ENCODE measurements around the gene KMO. TPM values are rescaled to one million over a fixed set of nuclear protein-coding genes. Genes with fewer than 3 reads are reported as not detected.

KMO gene
- polyA plus RNA-seq, 3 donors, result 0.05 to 1.0 (median 0.61) TPM

DNA sequence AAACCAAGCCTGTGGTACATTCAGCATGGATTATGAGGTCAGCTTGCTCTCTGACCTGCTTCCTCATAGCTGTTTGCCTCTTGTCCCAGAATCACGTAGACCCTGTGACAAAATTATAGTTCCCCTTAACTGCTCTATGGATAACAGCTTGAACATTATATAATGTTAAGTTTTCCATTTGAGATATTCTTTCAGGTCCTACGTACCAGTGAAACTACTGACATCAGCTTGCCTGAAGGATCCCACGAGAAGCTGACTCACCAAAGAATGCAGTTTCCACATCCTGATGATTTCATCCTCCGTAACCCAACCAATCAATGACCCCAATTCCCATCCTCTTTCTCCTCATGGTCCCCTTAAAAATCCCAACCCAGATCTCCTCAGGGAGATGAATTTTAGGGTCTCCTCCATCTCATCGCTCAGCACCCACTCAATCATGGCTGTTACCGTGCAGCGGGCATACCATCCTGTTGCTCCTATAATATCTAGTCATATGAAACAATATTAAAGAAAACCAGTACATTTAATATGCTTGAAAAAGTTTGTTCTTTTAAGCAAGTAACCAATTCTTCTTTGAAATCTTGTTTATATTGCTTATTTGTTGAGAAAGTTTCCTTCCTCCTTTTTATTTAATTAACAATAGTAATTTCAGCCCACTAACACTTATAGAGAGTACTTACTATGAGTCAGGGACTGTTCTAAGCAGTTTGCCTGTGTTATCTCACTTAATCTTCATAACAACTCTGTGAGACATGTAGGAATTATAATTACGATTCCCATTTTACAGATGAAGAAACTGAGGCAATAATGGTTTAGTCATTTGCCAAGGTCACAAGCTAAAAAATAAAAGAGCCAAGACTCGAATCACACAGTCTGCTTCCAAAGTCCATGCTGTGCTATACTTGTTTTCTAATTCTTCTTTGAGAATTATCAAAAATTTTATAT lies 80.6 kb downstream of the KMO start:
- WGBS, 3 donors, result 61 to 83% (median 64%) methylated on average over 9 of the region's 9 CpGs
- no peak overlapping the region for H3K27ac ChIP-seq (ENCODE audit: low read depth, low read length)

DNA sequence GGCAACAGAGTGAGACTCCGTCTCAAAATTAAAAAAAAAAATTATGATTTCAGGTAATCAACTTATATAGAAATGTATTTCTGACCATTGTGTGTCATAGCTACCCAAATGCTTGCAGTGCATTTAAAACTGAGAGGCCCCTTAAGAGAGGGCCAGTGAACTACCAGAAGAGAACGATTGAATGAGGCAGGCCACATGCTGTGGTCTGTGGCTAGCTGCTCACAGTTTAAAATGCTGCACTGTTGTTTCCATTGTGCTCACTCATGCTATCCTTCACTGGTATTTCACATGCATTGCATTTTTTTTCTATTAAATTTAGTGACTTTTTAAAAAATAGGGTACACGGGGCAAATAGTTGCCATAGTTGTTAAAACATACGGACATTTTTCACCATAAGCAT lies 82.0 kb downstream of the KMO start:
- no peak overlapping the region for H3K27ac ChIP-seq (ENCODE audit: low read depth, low read length)
- 89 to 92% (median 91%) methylated on average over 4 of the region's 4 CpGs for WGBS, 3 donors

DNA sequence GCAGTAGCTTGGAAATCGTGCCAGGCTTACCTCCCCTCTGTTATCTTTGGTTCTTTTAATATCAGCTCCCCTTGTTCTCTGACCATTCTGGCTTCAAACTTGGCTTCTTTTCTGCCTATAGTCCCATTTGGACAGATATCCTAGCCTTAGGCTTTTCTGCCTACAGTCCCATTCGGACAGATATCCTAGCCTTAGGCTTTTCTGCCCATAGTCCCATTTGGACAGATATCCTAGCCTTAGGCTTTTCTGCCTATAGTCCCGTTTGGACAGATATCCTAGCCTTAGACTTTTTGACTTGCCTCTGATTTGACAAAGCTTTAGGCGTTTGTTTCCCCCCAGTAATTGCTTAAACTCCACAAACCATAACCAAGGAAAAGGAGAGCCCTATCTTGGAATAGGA lies 82.4 kb downstream of the KMO start:
- 70 to 83% (median 80%) methylated on average over 4 of the region's 4 CpGs for WGBS, 3 donors
- H3K27ac ChIP-seq (ENCODE audit: low read depth, low read length), result no peak overlapping the region

DNA sequence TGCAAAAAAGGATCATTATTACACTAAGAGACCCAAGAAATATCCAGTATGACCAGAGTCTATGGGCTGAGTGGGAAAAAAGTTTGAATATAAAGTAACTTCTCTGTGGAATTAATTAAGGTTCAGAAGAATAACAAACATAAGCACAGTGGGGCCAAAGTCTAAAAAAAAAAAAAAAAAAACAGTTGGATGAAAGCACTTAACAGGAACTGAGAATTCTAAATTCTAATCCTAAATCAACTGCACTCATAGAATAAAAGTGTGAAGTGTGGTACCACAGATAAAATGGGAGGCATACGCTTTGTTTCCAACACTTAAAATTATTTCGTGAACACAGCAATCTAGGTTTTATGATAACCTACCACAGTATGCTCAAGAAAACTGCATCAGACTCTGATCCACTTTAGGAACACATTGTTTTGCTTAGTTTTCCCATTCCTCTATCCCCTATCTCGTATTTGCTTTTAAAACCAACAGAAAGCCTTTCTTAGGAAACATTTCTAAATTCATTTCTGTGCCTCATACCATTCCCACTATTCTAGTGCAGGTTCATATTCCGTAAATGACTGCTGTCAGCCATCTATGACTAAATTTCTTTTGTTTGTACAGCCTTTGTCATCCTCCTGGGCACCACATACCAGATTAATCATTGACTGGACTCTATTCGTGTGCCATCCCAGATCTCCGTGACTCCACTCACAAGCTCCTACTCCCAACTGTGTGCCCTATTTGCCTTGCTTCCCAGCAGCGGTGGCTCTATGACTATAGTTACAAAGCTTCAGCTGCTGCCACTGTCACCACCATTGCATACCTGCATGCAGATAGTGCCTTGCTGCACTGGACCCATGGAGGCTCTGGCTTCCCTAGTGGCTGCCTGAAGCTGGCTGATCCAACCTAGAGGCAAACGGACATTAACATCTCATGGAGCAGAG lies 83.1 kb downstream of the KMO start:
- H3K27ac ChIP-seq (ENCODE audit: low read depth, low read length), result no peak overlapping the region
- WGBS, 3 donors, result 51 to 93% (median 91%) methylated on average over 8 of the region's 8 CpGs

DNA sequence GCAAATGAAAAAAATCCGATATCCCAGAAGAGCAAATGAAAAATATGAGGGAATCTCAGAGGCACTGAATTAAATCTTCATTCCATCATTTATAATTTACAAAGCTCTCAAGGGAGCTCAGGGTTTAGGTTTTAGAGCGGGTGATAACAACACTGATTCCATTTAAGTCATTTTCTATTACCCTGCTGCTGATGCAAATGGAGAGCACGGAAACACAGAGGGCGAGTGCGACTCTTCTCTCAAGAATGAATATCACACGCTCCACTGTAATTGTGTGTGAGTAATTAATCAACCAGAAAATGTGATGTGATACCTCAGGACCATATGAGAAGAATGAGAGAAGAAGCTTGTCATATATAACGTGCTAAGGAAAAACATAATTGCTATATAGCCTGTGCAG lies 85.2 kb downstream of the KMO start:
- no peak overlapping the region for H3K27ac ChIP-seq (ENCODE audit: low read depth, low read length)
- WGBS, 3 donors, result 90 to 95% (median 93%) methylated on average over 7 of the region's 7 CpGs

DNA sequence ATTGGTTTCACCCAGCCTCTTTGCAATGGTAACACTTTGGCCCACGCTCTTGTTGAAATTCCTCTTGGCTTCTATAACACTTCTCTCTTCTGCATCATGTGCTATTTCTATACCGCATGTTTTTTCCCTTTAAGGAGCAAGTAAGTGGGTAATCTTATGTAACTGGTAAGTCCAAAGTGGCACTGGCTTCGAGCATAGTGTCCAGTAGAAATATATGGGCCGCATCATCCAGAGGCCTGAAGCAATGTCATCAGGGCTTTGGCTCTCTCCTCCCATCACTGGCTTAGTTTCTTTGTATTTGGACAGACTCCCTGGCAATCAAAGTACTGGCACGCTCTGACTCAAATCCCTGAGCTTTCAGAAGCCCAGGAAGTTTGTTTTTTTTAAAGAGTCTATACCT lies 90.5 kb downstream of the KMO start:
- WGBS, 3 donors, result 73 to 94% (median 82%) methylated on average over 5 of the region's 5 CpGs
- no peak overlapping the region for H3K27ac ChIP-seq (ENCODE audit: low read depth, low read length)

DNA sequence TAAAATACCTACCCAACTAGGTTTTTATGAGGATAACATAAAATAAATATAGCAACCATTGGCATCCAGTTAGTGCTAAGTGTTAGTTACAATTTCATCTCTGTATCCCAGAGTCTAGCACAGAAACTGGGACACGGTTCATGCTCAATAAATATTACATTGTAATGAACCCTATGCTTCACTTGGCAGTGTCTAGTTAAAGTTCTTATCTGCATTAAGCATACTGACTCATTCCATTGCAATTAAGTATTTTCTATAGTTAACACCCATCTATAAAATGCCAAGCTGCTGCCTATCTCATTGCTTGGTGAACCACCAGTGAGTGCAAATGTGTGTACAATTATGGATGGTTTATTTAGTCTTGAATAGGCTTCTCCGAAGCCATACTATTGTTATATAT lies 92.8 kb downstream of the KMO start:
- WGBS, 3 donors, result 84 to 91% (median 90%) methylated on average over 2 of the region's 2 CpGs
- no peak overlapping the region for H3K27ac ChIP-seq (ENCODE audit: low read depth, low read length)

DNA sequence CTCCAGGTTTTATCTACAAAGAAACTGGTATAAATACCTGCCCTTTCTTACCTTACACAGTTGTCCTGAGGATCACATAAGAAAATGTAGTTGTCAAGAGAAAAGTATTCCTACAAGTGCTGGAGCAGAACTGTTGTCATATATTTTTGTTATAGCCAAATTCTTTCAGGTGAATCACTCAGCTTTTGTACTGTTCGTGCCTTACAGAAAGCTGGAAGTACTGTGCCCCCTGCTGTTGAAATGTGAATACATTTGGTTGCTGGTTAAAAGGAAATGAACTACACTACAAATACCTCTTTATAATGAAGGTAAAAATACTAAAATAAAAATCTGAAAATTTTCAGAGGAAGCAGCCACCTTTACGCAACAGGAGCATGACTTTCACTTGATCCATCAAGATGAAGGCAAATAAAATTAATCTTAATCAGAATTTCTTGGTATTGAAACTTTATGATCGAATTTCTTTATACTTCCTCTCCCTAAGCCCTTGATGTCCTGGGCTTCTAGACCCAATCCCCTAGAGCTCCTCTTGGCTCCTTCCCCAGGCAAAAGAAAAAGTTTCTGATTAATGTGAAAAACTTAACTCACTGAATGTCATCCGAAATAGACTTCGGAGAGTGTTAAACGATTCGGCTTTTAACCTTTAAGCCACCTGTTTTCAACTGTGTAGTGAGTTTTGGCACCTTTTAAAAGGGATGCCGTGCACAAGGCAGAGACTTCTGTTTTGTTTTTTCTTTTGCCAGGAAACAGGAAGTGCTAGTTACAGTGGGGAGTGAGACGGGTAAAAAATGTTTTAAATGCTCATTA lies 95.5 kb downstream of the KMO start:
- 26 to 42% (median 33%) methylated on average over 9 of the region's 9 CpGs for WGBS, 3 donors
- H3K27ac ChIP-seq (ENCODE audit: low read depth, low read length), result no peak overlapping the region

DNA sequence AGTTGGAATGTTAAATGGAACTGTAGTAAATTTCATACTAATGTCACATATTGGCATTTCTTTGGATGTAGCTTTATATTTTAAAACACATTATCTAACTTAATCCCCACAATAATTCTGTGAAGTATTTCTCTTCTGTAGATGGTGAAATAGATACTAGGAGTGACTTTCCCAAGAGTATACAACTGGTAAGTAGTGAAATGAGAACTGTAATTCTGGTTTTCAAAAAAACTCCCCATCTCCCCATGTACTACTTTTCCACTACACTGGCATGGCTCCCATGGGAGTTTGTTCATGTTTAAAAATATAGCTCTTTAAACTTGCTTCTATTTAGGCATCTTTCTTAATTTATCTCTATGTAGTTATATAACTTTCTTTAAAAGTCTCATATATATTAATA lies 97.8 kb downstream of the KMO start:
- no peak overlapping the region for H3K27ac ChIP-seq (ENCODE audit: low read depth, low read length)

DNA sequence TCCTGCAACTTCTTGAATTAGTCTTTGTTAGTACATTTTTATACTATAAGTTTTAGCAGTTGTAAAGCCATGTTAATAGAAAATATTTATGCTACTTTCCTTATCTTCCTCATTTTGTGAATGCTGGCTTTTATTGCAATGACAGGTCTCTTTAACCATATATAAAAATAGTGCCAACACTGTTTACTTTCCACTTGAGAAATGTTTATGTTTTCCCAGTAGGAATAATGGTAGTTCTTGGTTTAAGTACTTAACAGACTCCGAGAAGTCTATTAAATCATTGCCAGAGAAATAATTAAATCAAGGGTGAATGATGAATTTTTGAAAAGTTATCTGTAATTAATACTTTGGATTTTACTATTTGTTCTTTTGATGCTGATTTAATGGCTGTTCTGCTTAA lies 98.3 kb downstream of the KMO start:
- WGBS, 3 donors, result 89 to 98% (median 95%) methylated on average over 1 of the region's 1 CpG
- H3K27ac ChIP-seq (ENCODE audit: low read depth, low read length), result no peak overlapping the region

DNA sequence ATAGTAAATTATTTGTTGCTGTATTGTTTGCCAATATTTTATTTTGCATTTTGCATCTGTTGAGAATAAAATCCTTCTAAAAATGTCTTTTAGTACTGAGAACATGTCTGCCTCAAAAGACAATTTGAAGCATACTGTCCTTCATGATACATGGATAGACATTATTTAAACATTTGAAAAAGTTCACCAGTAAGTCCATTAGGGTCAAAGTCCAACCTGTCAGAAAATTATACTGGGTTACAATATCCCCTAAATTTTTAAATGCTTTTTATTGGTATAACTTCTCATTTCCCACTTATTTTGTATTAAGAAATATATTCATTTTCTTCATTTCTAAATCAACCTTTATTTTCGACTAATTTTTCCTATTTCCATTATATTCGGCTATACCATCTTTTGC lies 98.7 kb downstream of the KMO start:
- WGBS, 3 donors, result 93 to 98% (median 95%) methylated on average over 2 of the region's 2 CpGs
- H3K27ac ChIP-seq (ENCODE audit: low read depth, low read length), result no peak overlapping the region

DNA sequence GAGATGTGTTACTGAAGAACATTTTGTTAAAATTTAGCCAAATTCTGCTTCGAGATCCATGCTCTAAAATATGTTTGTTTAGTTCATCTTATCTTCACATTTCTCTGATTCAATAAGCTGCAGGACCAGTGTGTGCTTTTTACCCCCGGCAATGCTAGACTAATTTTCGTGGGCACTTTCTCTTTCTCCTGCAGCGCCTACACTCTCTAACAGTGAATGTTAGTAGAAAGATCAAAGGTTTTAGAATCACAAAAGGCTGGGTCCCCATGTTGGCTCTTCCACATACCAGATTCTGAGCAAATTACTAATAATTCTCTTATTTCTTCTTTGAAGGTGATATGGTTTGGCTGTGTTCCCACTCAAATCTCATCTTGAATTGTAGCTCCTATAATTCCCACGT lies 99.5 kb downstream of the KMO start:
- H3K27ac ChIP-seq (ENCODE audit: low read depth, low read length), result no peak overlapping the region
- WGBS, 3 donors, result 50 to 92% (median 89%) methylated on average over 5 of the region's 5 CpGs

DNA sequence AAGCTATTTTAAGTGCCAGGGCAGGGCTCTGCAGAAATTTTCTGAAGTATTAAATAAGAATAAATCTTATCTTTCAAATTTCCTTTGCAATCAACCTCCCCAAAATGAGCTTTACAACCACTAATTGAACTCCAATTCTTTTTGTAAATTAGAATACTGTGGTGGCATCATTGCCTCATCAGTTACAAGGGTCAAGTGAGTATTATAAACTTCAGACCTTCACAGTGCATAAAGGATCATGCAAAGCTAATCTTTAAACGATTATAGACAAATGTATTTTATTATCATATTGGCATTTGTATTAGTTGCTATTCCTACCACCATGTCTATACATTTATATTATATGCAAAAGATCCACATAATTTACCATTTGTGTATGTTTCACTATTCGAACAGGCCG lies 100.8 kb downstream of the KMO start:
- no peak overlapping the region for H3K27ac ChIP-seq (ENCODE audit: low read depth, low read length)
- 92 to 95% (median 92%) methylated on average over 3 of the region's 3 CpGs for WGBS, 3 donors

DNA sequence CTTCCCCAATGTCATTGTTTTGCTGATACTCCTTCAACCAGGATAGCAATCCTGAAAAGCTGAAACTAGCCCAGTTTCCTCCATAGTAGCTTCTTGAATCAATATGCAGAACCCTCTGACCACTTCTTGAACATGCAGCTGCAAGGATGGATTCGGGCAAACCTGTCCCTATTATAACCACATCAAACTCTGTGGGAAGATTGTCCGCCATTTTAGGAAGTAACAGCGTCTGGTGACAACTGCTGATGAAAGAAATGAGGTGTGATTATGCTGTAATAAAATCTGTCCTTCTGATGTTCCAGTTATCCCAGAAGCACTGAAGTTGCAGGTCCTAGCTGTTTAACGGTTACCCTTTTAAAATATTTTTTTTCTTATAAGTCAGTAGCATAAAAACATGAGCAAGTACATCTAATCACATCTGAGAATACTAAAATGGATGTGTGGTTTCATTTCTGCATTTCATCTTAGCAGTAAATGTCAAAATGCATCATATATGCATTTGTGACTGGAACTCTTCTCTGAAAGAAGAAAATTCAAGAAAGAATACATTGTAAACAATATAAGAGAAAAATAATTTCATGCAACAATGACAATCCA lies 103.5 kb downstream of the KMO start:
- H3K27ac ChIP-seq (ENCODE audit: low read depth, low read length), result no peak overlapping the region
- WGBS, 3 donors, result 86 to 90% (median 88%) methylated on average over 4 of the region's 4 CpGs

DNA sequence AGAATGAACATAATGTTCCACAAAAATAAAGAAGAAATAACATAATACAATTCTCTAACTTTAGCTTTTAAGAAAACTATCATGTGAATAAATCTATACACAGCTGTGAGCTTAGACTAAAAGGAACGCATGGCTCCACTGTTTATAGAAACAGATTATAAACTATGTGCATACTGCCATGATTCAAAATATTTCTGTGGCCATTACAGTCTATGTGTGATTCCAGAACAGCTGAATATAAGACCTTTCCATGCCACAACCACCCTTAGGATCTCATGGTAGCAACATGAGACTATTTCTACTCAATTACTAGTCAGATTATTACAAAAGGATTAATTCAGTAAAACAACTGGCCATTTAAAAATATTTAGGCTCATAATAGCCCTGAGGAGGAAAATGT lies 104.1 kb downstream of the KMO start:
- WGBS, 3 donors, result 78 to 92% (median 81%) methylated on average over 1 of the region's 1 CpG
- no peak overlapping the region for H3K27ac ChIP-seq (ENCODE audit: low read depth, low read length)

DNA sequence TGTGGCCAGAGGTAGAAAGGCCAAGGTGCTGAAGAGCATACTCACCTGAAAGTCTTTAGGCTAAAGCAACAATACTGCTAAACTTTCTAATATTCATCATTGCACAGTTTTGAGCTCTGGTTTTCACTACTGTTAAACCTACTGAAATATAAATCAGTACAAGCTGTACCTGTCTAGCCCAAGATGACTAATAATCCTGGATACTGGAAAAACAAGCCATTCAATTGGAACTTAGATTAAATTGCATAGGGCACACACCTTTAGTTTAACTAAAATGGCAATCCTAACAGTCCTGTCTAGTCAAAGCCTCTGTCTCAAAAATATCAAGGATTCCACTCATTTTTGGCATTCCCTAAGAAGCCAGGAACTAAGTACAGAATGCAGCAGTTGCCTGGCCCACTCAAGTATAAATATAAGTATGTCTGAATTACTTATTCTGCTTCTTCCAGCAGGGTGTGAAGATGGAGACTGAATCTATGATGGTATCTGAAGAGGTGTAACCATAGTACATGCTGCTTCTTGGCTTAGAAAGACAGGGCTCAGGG lies 104.9 kb downstream of the KMO start:
- H3K27ac ChIP-seq (ENCODE audit: low read depth, low read length), result no peak overlapping the region

DNA sequence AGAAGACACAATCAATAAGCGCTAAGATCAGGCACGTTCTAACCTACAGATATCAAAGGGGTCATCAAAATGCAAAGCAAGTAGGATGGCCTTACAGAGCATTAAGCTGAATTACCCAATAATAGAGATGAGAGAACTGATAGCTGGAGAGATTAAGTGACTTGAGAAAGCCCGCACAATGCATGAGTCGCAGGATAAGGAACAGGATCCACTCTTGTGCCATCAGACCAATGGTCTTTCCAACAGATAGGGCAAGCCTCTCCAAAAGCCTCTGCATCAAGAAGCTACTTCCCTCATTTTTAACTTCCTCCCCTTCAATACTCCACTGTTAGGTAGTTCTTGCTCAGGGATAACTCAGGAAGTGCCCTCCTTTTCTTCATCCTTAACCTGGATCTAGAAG lies 105.4 kb downstream of the KMO start:
- no peak overlapping the region for H3K27ac ChIP-seq (ENCODE audit: low read depth, low read length)
- 73 to 84% (median 77%) methylated on average over 4 of the region's 4 CpGs for WGBS, 3 donors

DNA sequence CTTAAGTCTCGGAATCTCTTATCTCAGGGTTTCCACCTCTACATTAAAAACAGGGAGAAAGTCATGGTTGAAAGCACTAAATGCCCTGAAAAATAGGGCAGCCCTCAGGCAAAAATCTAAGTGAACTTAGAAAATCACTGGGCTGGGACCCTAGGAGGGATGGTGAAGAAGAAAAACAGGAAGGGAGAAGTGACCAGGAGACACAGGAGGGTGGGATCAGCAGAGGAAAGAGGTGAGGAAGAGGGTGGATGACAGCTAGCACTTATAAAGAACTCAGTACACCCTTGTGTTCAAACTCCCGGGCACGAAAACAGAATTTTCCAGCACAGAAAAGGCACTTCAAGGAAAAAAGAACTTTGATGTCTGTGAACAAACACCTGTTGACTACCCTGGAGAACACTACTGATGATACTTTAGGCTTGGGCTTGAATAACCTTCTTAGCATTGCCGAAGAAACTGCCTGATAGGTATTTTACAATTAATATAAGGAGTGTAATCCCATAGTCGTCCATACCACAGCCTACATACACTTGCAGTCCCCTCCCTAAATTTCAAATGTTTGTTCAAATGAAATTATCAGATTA lies 106.0 kb downstream of the KMO start:
- H3K27ac ChIP-seq (ENCODE audit: low read depth, low read length), result no peak overlapping the region
- 64 to 89% (median 84%) methylated on average over 5 of the region's 5 CpGs for WGBS, 3 donors

Measured in adipose tissue (tissue), 3 donors.